HG03196 (cell line): Measurements from ENCODE around the gene PYROXD2.

ENCODE experiments used
- ATAC-seq: cut with Tn5 transposase; IDR thresholded peaks from one replicate; pipeline ENCODE4 v1.9.1; 2021; ENCODE audit not compliant: unreplicated experiment

The PYROXD2 gene

GRCh38 chr10:98435178-98435577 is 20.2 kb upstream of the PYROXD2 start:
- no peak for ATAC-seq

- no peak for ATAC-seq
Observed at GRCh38 chr10:98433881-98434732, 19.1 kb upstream of the PYROXD2 start.

- no peak for ATAC-seq
Observed at GRCh38 chr10:98433371-98433770, 18.4 kb upstream of the PYROXD2 start.

GRCh38 chr10:98432330-98432729 is 17.3 kb upstream of the PYROXD2 start:
- ATAC-seq = no peak

- no peak for ATAC-seq
Observed at GRCh38 chr10:98431016-98431415, 16.0 kb upstream of the PYROXD2 start.

- ATAC-seq = no peak
Observed at GRCh38 chr10:98430427-98430826, 15.4 kb upstream of the PYROXD2 start.

- no peak for ATAC-seq
Observed at GRCh38 chr10:98429320-98430072, 14.5 kb upstream of the PYROXD2 start.

- no peak for ATAC-seq
Observed at GRCh38 chr10:98427011-98427515, 12.1 kb upstream of the PYROXD2 start.

GRCh38 chr10:98425511-98426352 is 10.8 kb upstream of the PYROXD2 start:
- ATAC-seq = no peak

- no peak for ATAC-seq
Observed at GRCh38 chr10:98424295-98425254, 9.6 kb upstream of the PYROXD2 start.

GRCh38 chr10:98423691-98424120 is 8.7 kb upstream of the PYROXD2 start:
- ATAC-seq = no peak

GRCh38 chr10:98422182-98422581 is 7.2 kb upstream of the PYROXD2 start:
- no peak for ATAC-seq

GRCh38 chr10:98420786-98421185 is 5.8 kb upstream of the PYROXD2 start:
- ATAC-seq = no peak

- ATAC-seq = no peak
Observed at GRCh38 chr10:98419469-98420261, 4.7 kb upstream of the PYROXD2 start.

GRCh38 chr10:98418665-98419468 is 3.9 kb upstream of the PYROXD2 start:
- no peak for ATAC-seq

GRCh38 chr10:98417973-98418664 is 3.1 kb upstream of the PYROXD2 start:
- ATAC-seq = no peak

GRCh38 chr10:98417481-98417959 is 2.5 kb upstream of the PYROXD2 start:
- ATAC-seq = no peak
